NOMO-1 treated with dmso at 0.1 percent for 144 hours (cell line): ENCODE measurements around the gene PAQR9.
"Not testable (repeated sequence)": the region's sequence is repeated elsewhere in the genome, so short reads cannot be mapped to it uniquely, and the experiment has no call there.

Experiments
- DNase-seq: peaks from one replicate; lab custom pipeline; 2025; ENCODE audit not compliant: unreplicated experiment; lab: John Stamatoyannopoulos, UW

The PAQR9 gene, protein sequence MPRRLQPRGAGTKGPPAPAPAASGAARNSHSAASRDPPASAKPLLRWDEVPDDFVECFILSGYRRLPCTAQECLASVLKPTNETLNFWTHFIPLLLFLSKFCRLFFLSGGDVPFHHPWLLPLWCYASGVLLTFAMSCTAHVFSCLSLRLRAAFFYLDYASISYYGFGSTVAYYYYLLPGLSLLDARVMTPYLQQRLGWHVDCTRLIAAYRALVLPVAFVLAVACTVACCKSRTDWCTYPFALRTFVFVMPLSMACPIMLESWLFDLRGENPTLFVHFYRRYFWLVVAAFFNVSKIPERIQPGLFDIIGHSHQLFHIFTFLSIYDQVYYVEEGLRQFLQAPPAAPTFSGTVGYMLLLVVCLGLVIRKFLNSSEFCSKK

DNA sequence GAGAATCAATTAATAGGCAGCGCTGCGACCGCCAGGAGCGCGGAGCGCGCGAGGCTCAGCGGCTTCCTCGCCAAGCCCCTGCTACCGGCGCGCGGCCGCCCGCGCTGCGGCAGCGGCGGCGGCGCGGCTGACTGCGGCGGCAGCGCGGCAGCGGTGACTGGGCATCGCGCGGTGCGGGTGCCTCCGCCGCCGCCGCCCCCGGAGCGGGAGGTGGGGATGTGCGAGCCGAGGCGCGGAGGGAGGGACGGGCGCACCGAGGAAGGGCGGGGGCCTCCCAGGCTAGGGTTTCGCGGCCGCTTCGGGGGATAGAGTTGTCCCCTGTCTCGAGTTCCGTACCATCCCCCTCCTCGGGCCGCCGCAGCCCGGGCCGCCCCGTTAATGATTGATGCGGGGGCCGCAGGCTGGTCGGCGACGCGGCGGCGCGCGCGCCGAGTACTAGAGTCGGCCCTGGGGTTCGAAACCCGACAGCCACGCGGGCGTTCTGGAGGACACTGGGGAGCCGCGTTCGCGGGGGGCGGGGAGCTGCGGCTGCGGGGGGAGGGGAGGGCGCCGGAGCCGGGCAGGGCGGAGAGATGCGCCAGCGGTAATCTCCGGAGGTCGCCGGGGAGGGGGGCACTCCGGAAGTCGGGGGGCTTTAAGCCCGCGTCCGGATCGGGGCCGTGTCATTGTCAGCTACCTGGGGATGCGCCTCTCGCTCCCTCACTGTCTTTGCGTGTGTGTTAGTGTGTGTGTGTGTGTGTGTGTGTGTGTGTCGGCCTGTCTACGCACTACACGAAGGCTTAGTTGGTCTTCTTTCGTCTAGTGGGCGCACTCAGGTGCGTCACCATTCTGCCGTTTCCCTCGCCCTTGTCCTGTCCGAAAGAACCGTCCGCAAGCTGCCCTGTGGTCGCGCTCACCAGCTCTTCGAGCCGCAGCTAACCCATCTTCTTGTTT, at the start of gene PAQR9:
TSS of gene PAQR9 (minus strand) at position 159 of the 933 bp plus-strand sequence. CDS start 338 bp downstream, outside the sequence.
- DNase-seq = no peak

DNA sequence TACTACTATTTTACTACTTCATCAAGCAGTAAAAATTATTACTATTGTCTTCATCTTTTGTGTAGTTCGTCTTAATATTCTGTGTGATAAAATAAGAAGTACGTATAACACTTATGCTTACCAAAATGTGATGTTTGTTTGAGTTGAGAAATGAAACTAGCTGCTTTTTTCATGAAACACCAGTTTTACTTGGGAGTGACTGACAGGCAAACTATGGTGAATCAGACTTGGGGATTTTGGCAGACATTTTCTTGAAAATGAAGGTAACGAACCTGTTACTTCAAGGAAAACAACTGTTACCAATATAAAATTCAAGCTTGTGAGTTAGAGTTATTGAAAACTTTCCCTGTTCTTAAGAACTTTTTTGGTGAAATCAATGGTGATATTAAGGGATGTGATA, 48.2 kb upstream of the PAQR9 start:
- no peak for DNase-seq

DNA sequence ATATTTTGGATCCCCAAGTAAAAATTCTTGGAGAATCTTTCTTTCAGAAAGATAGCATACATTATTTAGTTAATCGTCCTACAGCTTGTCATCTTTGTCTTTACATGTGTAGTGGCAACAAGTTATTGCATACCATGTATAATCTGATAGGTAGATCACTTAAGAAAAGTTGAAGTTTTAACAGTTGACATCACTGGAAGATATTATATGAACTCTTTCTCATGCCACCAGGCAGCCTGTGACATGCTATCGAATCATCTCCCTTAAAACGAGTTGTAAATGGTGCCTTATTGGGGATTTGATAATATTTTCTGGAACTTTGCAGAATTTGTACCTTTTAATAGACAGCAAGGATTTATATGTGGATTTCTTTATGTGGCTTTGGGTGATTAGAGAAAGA, 46.5 kb upstream of the PAQR9 start:
- DNase-seq = no peak

DNA sequence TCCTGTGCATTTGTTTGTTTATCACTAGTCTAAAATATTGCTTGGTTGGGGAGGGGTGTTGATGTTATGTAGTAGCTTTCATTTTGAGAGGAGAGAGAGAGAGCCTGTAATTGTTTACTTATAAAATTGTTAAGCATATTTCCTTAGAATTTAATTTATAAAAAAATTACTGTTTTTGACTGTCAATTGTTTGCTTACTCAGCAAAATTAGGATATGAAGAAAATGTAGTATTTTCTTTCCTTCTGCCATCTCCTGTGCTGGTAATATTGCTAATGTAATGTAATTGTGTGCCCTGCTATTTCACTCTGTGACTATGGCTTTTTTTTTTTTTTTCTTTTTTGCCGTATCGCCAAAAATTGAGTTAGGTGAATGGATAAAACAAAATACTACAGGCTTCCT, 41.3 kb upstream of the PAQR9 start:
- DNase-seq = no peak

DNA sequence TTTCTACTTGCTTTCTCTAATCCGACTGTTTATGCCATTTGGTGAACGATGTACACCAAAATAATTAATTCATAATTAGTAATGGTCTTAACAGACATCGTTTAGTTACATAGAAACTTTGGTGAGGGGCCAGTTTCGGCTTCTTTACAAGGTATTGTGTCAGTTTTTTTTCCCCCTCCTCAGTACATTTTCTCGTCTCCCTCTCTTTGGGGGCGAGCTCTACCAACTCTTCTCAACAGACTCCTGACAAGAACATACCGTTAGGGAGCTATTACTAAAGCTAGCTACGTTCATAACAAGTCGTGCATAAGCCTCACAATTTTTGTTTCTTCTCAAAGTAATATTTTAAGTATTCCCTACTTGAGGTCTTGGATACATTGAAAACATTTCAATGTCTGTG, 39.3 kb upstream of the PAQR9 start:
- DNase-seq = no peak

DNA sequence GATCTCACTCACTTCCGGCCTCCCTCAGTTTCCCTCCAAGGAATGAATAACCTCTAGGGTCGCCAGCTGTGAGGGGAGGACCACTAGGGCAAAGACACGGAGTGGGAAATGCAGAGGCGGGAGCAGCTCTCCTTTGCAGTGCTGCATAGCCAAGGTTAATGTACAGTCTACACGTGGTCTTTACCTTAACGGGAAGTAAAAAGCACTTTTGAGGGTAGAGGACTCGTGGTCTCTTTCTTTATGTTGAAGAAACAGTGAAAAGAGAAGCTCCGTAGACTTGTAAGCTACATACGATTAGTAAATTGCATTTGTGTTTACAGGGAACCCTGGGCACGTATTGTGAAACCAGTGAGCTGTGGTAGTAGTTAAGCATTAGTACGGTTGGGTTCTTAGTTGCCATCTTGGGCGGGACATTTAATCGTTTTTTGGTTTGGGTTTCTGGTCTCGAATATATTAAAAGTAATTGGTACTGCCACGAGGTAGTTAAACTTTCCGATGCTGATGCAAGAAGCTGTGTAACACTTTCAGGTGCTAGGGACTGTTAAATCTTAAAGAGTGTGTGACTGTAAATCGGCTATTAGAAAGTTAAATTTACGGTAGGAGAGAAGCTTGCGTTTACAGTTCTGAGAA, 38.7 kb upstream of the PAQR9 start:
- peak; percentile 50 for DNase-seq

DNA sequence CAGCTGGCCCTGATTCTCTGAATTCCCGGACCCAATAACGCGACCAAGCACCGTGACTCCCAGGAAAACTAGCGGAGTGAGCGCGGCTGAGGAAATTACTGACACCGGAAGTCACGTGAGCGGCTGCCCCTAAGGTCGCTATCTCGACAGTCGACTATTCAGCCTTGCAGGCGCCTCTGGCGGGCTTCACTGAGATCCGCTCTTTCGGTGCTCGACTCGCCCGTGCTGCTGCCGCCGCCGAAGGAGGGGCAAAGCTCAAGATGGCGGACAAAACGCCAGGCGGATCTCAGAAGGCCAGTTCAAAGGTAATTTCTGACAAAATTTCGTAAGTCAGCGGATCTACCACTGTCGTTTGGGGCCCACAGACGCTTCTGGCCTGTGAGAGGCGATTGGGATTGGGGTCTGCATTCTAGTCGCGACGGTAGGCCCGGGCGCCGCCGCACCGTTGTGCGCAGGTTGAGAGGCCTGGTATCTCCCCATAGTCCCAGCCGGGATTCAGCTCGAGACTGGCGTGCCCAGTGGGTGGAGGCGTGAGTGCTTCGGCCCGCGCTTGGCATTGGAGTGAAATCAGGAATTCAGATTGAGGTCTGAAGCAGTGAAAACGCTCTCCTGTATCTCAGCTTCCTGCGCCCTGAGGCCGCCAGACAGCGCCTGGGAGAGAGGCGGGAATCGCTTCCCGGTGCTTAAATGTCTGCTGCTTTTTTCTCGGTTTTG, 38.1 kb upstream of the PAQR9 start, which contains the start of gene U2SURP:
TSS of gene U2SURP (plus strand) at position 202 of the 714 bp plus-strand sequence. CDS start at position 261, 59 bp downstream.
- peak; percentile 100 for DNase-seq

DNA sequence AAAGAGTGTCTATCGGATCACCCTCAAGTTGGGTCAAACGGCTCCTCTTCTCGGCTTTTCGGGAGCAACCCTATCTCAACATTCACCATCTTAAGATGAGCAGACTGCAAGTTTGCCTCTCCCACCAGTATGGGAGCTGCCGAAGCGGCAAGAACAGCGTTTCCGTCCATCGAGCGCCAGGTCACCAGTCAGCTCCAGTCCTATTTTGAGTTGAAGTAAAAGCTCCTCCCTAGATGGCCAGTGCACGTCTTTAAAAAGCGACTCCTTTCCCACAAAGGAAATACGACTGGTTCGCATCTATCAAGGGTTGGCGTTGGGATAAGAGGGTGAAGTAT, 37.5 kb upstream of the PAQR9 start:
- peak; percentile 99 for DNase-seq

DNA sequence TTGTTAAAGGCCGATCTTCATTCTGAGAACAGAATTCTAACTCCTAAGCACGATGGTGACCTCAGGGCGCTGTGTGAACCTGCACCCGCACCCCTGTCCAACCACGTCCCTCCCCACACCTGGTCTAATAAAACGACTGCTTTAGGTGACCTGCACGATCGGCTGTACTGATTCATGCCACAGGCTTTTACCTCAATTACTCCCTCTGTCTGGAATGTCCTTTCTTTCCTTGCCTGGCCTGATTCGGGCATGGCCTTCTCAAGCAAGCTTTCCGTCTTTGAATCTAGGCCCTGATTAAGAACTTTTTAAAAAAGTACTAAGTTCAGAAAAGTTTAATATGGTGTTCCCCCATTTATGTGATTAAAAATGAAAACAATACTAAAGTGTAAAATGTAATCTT, 37.1 kb upstream of the PAQR9 start:
- DNase-seq = no peak

DNA sequence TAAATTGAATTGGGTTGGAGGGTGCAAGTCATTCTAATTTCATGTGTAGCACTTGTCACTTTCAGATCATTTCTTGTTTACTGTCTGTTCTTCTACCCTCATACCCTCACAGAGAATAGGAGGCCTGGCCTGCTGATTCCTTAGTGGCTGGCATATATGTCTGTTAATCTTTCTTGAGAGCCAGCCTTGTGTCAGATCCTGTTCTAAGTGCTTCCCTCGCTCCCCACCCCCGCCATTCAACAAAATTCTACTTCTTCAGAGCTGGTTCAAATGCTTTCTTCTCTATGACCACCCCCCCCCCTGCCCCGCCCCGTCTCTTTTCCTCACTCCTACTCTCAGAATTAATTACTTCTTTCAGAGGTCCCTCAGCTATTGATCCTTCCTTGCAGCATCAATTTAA, 36.4 kb upstream of the PAQR9 start:
- no peak for DNase-seq

DNA sequence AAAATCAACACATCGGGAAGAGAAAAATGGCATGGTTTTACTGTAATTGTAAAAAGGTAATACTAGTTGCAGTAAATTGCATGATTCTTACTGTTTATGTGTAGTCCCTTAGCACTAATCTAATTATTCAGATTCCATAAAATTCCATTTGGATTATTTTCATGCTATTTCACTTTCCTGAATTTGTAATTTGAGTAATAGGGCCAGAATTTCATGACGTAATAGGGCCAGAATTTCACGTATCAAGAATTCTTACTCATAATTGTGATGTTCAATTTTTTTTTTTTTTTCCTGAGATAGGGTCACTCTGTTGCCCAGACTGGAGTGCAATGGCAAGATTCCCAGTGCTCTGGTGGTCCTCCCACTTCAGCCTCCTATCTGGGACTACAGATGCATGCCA, 35.0 kb upstream of the PAQR9 start:
- DNase-seq = no peak

DNA sequence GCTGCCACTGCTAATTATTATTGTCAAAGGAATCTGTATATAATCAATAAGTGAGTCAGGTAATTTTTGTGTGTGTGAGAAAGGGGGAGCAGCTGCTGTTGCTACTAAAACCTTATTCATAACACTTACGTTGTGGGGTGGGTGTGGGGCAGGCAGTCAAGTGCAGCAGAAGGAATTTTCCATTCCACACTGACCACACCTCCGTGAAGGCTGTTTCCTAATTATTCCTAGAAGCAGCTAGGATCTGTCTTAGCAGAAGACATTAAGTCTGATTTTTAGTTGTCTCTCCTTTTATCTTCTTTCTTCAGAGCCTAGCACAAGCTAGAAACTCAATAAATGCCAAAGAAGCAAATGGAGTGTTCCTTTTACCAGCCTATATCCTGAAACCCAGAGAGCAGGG, 33.9 kb upstream of the PAQR9 start:
- no peak for DNase-seq

DNA sequence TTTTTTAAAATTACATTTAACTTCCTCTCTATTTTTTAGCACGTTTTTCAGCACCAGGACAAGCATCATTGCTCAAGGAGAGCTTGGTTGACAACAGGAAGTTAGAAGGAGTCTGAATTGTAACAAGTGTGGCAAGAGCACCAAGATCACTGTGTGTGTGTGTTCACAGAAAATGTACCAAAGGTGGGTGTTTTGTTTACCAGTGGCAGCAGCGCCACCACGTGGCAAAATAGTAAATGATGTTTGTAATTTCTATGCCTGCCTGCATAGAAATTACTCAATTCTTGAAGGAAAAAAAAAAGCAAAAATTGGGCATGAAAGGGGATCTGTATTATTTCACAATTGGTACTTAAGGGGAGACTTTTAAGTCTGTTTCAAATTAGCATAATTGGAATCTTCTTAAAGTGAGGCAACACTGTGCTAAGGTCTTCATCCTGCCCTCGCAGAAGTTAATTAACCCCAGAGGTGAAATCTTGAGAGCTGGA, 30.5 kb upstream of the PAQR9 start:
- peak; percentile 86 for DNase-seq

DNA sequence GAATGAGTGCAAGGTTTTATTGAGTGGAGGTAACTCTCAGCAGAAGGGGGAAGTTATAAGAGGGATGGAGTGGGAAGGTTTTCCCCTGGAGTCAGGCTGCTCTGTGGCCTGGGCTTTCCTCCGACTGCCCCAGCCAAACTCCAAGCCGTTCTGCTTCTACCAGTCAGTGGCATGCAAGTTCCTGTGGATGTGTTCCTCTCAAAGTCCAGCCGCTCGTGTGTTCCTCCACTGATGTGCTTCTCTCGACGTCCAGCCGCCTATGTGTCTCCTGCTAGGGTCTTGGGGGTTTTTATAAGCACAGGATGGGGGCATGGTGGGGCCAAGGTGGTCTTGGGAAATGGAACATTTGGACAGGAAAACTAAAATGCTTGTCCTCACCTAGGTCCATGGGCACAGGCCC, 28.8 kb upstream of the PAQR9 start:
- no peak for DNase-seq

DNA sequence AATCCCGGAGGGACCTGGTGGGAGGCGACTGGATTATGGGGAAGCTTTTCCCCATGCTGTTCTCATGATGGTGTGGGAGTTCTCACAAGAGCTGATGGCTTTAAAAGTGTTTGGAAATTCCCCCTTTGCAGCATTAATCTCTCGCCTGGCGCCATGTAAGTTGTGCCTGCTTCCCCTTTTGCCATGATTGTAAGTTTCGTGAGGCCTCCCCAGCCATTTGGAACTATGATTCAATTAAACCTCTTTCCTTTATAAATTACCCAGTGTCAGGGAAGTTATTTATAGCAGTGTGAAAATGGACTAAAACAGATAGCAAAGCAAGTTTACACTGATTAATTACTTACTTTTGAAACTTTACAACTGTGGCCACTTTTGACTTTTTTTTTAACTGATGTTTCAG, 27.2 kb upstream of the PAQR9 start:
- peak; percentile 21 for DNase-seq

DNA sequence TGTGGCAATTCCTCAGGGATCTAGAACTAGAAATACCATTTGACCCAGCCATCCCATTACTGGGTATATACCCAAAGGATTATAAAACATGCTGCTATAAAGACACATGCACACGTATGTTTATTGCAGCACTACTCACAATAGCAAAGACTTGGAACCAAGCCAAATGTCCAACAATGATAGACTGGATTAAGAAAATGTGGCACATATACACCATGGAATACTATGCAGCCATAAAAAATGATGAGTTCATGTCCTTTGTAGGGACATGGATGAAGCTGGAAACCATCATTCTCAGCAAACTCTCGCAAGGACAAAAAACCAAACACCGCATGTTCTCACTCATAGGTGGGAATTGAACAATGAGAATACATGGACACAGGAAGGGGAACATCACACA, 25.4 kb upstream of the PAQR9 start:
- not testable (repeated sequence) for DNase-seq

DNA sequence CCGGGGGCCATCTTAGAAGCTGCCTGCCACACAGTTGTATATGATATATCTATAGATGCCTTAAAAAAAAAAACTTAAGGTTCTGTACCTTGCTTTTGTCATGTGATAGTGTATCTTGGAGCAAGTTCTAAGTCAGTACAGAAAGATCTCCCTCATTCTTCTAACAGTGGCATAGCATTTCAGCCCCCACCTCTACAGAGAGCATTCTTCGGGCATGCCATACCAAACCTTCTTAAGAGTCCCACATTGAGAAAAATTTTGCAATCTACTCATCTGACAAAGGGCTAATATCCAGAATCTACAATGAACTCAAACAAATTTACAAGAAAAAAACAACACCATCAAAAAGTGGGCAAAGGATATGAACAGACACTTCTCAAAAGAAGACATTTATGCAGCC, 24.7 kb upstream of the PAQR9 start:
- not testable (repeated sequence) for DNase-seq

DNA sequence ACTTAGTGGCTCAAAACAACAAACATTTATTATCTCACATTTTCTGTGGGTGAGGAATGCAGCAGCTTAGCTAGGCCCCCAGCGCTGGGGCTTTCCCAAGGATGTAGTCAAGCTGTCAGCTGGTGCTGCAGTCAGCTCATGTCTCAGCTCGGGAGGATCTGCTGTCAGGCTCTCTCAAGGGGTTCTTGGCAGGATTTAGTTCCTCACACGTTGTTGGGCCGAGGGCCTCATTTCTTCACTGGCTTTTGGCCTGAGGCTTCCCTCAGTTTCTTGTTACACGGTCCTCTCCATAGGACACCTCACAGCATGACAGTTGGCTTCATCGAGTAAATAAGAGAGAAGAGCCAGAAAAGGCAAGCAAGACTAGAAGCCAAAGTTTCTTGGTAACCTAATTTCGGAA, 24.2 kb upstream of the PAQR9 start:
- DNase-seq = no peak

DNA sequence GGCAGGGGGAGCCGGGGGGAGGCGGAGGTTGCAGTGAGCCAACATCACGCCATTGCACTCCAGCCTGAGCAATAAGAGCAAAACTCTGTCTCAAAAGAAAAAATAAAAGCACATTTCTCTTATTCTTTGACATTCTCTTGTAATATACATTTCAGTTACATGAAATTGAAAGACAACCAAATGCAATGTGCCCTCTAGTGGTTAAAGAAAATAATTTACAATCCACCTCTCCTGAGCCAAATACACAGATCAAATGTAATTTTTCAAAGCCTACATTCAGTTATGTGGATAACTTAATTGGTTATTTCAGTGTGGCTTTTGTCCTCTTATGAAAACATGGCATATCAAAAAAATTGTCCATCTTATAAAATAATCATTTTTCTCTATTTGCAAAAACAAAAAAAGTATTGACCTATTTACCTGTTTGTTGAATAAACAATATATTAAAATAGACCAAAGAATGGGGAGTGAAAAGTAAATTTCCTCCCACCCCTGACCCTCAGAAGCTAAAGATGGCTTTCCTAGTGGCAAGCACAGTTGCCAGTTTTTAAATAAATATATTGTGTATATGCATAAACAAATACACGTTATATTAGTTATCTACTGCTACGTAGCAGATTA, 23.7 kb upstream of the PAQR9 start:
- DNase-seq = no peak

DNA sequence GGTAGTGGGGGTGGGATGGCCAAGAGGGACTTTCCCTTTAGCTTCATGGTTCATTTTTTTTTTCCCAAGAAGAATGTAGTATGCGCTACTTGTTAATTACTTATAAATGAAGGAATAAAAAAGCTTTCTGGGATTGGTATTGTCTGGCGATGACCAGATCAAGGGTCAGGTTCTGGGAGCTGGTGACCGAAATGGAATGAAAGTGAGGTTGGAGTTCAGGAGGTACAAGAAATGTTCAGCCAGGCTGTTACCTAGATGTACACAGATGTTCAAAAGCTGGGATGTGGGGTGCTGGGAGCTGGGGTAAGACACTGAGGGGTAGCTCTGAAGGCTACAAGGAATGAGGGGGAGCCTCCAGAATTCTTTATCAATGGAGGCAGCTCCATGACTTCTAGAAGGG, 20.8 kb upstream of the PAQR9 start:
- no peak for DNase-seq
